Stimulated activated CD4-positive, alpha-beta T cell treated with anti-CD3 and anti-CD28 coated beads, Interleukin-15, amount 100 ng/mL, for 24 hours (primary cell): Measurements from ENCODE around the gene C16orf90.

Source experiments
- DNase-seq: peaks from one replicate; pipeline ENCODE4 v3.0.0-alpha.2; 2020

Gene C16orf90

GRCh38 chr16:3495176-3495575, at the start of gene C16orf90:
Gene C16orf90 (minus strand): TSS chr16:3495489. CDS start chr16:3495421, 68 bp downstream.
- no peak for DNase-seq

- no peak for DNase-seq
Observed at GRCh38 chr16:3542601-3543373, 47.5 kb upstream of the C16orf90 start.

GRCh38 chr16:3541527-3542155, 46.4 kb upstream of the C16orf90 start:
- no peak for DNase-seq

- DNase-seq: no peak
Observed at GRCh38 chr16:3538222-3538621, 42.9 kb upstream of the C16orf90 start.

- no peak for DNase-seq
Observed at GRCh38 chr16:3536851-3537250, 41.6 kb upstream of the C16orf90 start.

GRCh38 chr16:3536271-3536731, 41.0 kb upstream of the C16orf90 start:
- DNase-seq: no peak

- no peak for DNase-seq
Observed at GRCh38 chr16:3534126-3534525, 38.8 kb upstream of the C16orf90 start.

GRCh38 chr16:3532741-3533140, 37.5 kb upstream of the C16orf90 start:
- DNase-seq: no peak

GRCh38 chr16:3530371-3530914, 35.2 kb upstream of the C16orf90 start:
- no peak for DNase-seq

GRCh38 chr16:3529175-3529574, 33.9 kb upstream of the C16orf90 start:
- DNase-seq: no peak

GRCh38 chr16:3528406-3528805, 33.1 kb upstream of the C16orf90 start:
- no peak for DNase-seq

GRCh38 chr16:3527216-3527829, 32.0 kb upstream of the C16orf90 start:
- DNase-seq: peak; percentile 72

GRCh38 chr16:3525951-3526350, 30.7 kb upstream of the C16orf90 start:
- DNase-seq: no peak

GRCh38 chr16:3523281-3523680, 28.0 kb upstream of the C16orf90 start:
- DNase-seq: no peak

- no peak for DNase-seq
Observed at GRCh38 chr16:3520841-3521240, 25.6 kb upstream of the C16orf90 start.

- DNase-seq: no peak
Observed at GRCh38 chr16:3520413-3520812, 25.1 kb upstream of the C16orf90 start.

- DNase-seq: no peak
Observed at GRCh38 chr16:3519581-3519980, 24.3 kb upstream of the C16orf90 start.

- no peak for DNase-seq
Observed at GRCh38 chr16:3518986-3519348, 23.7 kb upstream of the C16orf90 start.

GRCh38 chr16:3518292-3518985, 23.1 kb upstream of the C16orf90 start:
- no peak for DNase-seq

- DNase-seq: no peak
Observed at GRCh38 chr16:3515897-3516296, 20.6 kb upstream of the C16orf90 start.

GRCh38 chr16:3514621-3515020, 19.3 kb upstream of the C16orf90 start:
- DNase-seq: no peak

GRCh38 chr16:3513892-3514583, 18.7 kb upstream of the C16orf90 start:
- DNase-seq: no peak
